Measurements from ENCODE around the gene PLAAT1.

PLAAT1 gene

GRCh38 chr3:193253986-193254660 lies 13.1 kb downstream of the PLAAT1 start:
- DNase-seq (ENCODE audit: low read depth): no peak

GRCh38 chr3:193261970-193262369 lies 20.9 kb downstream of the PLAAT1 start:
- no peak for DNase-seq (ENCODE audit: low read depth)

- no peak for DNase-seq (ENCODE audit: low read depth)
Measured at GRCh38 chr3:193262707-193263106, 21.7 kb downstream of the PLAAT1 start.

- DNase-seq (ENCODE audit: low read depth): no peak
Measured at GRCh38 chr3:193269343-193270028, 28.5 kb downstream of the PLAAT1 start.

GRCh38 chr3:193270451-193270850 lies 29.4 kb downstream of the PLAAT1 start:
- no peak for DNase-seq (ENCODE audit: low read depth)

- no peak for DNase-seq (ENCODE audit: low read depth)
Measured at GRCh38 chr3:193271101-193271840, 30.2 kb downstream of the PLAAT1 start.

- DNase-seq (ENCODE audit: low read depth): no peak
Measured at GRCh38 chr3:193292386-193292785, 51.4 kb downstream of the PLAAT1 start.

GRCh38 chr3:193295985-193296384 lies 55.0 kb downstream of the PLAAT1 start:
- no peak for DNase-seq (ENCODE audit: low read depth)

GRCh38 chr3:193297421-193297820 lies 56.4 kb downstream of the PLAAT1 start:
- peak; percentile 25 for DNase-seq (ENCODE audit: low read depth)

- peak; percentile 6 for DNase-seq (ENCODE audit: low read depth)
Measured at GRCh38 chr3:193301433-193301832, 60.4 kb downstream of the PLAAT1 start.

GRCh38 chr3:193305356-193305755 lies 64.3 kb downstream of the PLAAT1 start:
- DNase-seq (ENCODE audit: low read depth): no peak

GRCh38 chr3:193310914-193311723 lies 70.1 kb downstream of the PLAAT1 start:
- no peak for DNase-seq (ENCODE audit: low read depth)

- DNase-seq (ENCODE audit: low read depth): no peak
Measured at GRCh38 chr3:193313061-193313958, 72.3 kb downstream of the PLAAT1 start.

- no peak for DNase-seq (ENCODE audit: low read depth)
Measured at GRCh38 chr3:193314161-193314560, 73.1 kb downstream of the PLAAT1 start.

GRCh38 chr3:193317682-193318300 lies 76.8 kb downstream of the PLAAT1 start:
- DNase-seq (ENCODE audit: low read depth): no peak
